Endothelial cell (in vitro differentiated cells): ENCODE data around the gene CPN2. TPM values are rescaled to one million over a fixed set of nuclear protein-coding genes. Genes with fewer than 3 reads are reported as not detected.

Source experiments
- DNase-seq: peaks from one replicate; pipeline ENCODE4 v3.0.0; 2021; ENCODE audit warnings: low spot score
- H3K27ac Mint-ChIP-seq: one replicate; pipeline ENCODE4 v1.8.0; 2021; ENCODE audit warnings: mixed read lengths, inconsistent platforms; ENCODE audit not compliant: unreplicated experiment
- H3K27me3 Mint-ChIP-seq: one replicate; pipeline ENCODE4 v1.8.0; 2021; ENCODE audit warnings: mild to moderate bottlenecking, moderate library complexity, mixed read lengths, inconsistent platforms; ENCODE audit not compliant: unreplicated experiment
- H3K36me3 Mint-ChIP-seq: one replicate; pipeline ENCODE4 v1.8.0; 2021; ENCODE audit warnings: mild to moderate bottlenecking, low read depth, mixed read lengths, inconsistent platforms; ENCODE audit not compliant: unreplicated experiment
- H3K4me1 Mint-ChIP-seq: one replicate; pipeline ENCODE4 v1.8.0; 2021; ENCODE audit warnings: mild to moderate bottlenecking, mixed read lengths, inconsistent platforms; ENCODE audit not compliant: unreplicated experiment
- H3K4me3 Mint-ChIP-seq: one replicate; pipeline ENCODE4 v1.8.0; 2021; ENCODE audit warnings: mild to moderate bottlenecking, mixed read lengths, inconsistent platforms; ENCODE audit not compliant: unreplicated experiment
- H3K9me3 Mint-ChIP-seq: one replicate; pipeline ENCODE4 v1.8.0; 2021; ENCODE audit warnings: mixed read lengths, inconsistent platforms; ENCODE audit not compliant: unreplicated experiment
- CTCF ChIP-seq: fragments of 200-600 bp; sonication (generic); IDR thresholded peaks from one replicate; pipeline ENCODE4 v1.5.0; 2021; ENCODE audit warnings: antibody characterized with exemption; ENCODE audit not compliant: unreplicated experiment
- total RNA-seq: library from RNA; stranded (reverse); fragmentation: NEBNext Ultra II Directional; extraction: Animal tissue kit (Norgen Biotek cat#: 25700); gene quantifications from one replicate; pipeline ENCODE4 v1.2.1, GENCODE V29; 2021; ENCODE audit not compliant: unreplicated experiment

CPN2 gene
- total RNA-seq, 1 donor from 2014 or later, result not detected

- H3K36me3 Mint-ChIP-seq, result no peaks in the 10 kb centered on the region
- no peak overlapping the region for H3K27ac Mint-ChIP-seq
- no peak overlapping the region for H3K4me3 Mint-ChIP-seq
- no peaks in the 10 kb centered on the region for H3K9me3 Mint-ChIP-seq
- peaks cover 9% of the 10 kb centered on the region for H3K27me3 Mint-ChIP-seq
- TF ChIP-seq CTCF, result no peak
- DNase-seq, result peak; percentile 30
- H3K4me1 Mint-ChIP-seq, result peaks cover 15% of the 10 kb centered on the region
These were observed 54.5 kb downstream of the CPN2 start for GRCh38 chr3:194296454-194297263.

- H3K9me3 Mint-ChIP-seq, result no peaks in the 10 kb centered on the region
- no peak for TF ChIP-seq CTCF
- no peaks in the 10 kb centered on the region for H3K36me3 Mint-ChIP-seq
- H3K4me1 Mint-ChIP-seq, result peaks cover 7% of the 10 kb centered on the region
- H3K27me3 Mint-ChIP-seq, result peaks cover 9% of the 10 kb centered on the region
- DNase-seq, result no peak
- H3K4me3 Mint-ChIP-seq, result no peak overlapping the region
- H3K27ac Mint-ChIP-seq, result no peak overlapping the region
These were observed 56.3 kb downstream of the CPN2 start for GRCh38 chr3:194294895-194295214.

- peaks cover 7% of the 10 kb centered on the region for H3K4me1 Mint-ChIP-seq
- H3K36me3 Mint-ChIP-seq, result no peaks in the 10 kb centered on the region
- no peak for DNase-seq
- no peaks in the 10 kb centered on the region for H3K9me3 Mint-ChIP-seq
- H3K27ac Mint-ChIP-seq, result no peak overlapping the region
- H3K27me3 Mint-ChIP-seq, result peaks cover 9% of the 10 kb centered on the region
- no peak for TF ChIP-seq CTCF
- H3K4me3 Mint-ChIP-seq, result no peak overlapping the region
These were observed 56.8 kb downstream of the CPN2 start for GRCh38 chr3:194294199-194294894.

- Mint-ChIP-seq H3K36me3 (no peaks in the 10 kb centered on the region), H3K9me3 (no peaks in the 10 kb centered on the region), H3K4me3 (no peak overlapping the region), H3K27me3 (peaks cover 9% of the 10 kb centered on the region), H3K27ac (no peak overlapping the region), H3K4me1 (peaks cover 7% of the 10 kb centered on the region)
- no peak for DNase-seq
- TF ChIP-seq CTCF, result no peak
These were observed 57.5 kb downstream of the CPN2 start for GRCh38 chr3:194293546-194294198.

- Mint-ChIP-seq H3K4me3 (no peak overlapping the region), H3K36me3 (no peaks in the 10 kb centered on the region), H3K4me1 (peaks cover 7% of the 10 kb centered on the region), H3K27ac (no peak overlapping the region), H3K27me3 (peaks cover 4% of the 10 kb centered on the region), H3K9me3 (no peaks in the 10 kb centered on the region)
- TF ChIP-seq CTCF, result no peak
- DNase-seq, result no peak
These were observed 58.8 kb downstream of the CPN2 start for GRCh38 chr3:194292331-194292730.
